ENCODE data around the gene GNL1. TPM values are rescaled to one million over a fixed set of nuclear protein-coding genes. Genes with fewer than 3 reads are reported as not detected.
A peak's percentile ranks its signal among the peaks of the same experiment; 100 is the strongest.

The GNL1 gene
- total and polyA plus RNA-seq, 9 of the 15 experiments (the other 6 are each of a cell fraction or from before 2014, with no cell fraction given): 0.73 to 112 (median 58.0) TPM

- intact Hi-C loops (cut with micrococcal nuclease): no loop called here
Measured at GRCh38 chr6:30510419-30511168, 45.7 kb downstream of the GNL1 start.

More at GRCh38 chr6:30510419-30511168, 45.7 kb downstream of the GNL1 start:
- H3K79me2 ChIP-seq (ENCODE audit: control insufficient read depth, insufficient read depth, low read length): no peaks in the 10 kb centered on the region
- no peak overlapping the region for H3K4me2 ChIP-seq (ENCODE audit: insufficient read depth, low read length)
- H3K9me1 ChIP-seq (ENCODE audit: control insufficient read depth, insufficient read depth, low read length): no peaks in the 10 kb centered on the region
- TF ChIP-seq ZNF121 (CRISPR knock-in tag; conservative IDR thresholded peaks at IDR 0.05) (peak; percentile 41; the same call in 1 of the 2 replicates), RBM25 (IDR thresholded peaks at IDR 0.05; ENCODE audit: low read depth, low read length, severe bottlenecking) (peak; percentile 23), SUPT5H (IDR thresholded peaks at IDR 0.05) (no peak)
- H3K27ac ChIP-seq (ENCODE audit: extremely low read depth, low read depth, low read length): no peak overlapping the region
- no peaks in the 10 kb centered on the region; a peak in 1 of 5 replicates for H3K27me3 ChIP-seq (ENCODE audit: control insufficient read depth in 2 of 2, insufficient read depth in 2 of 2, low read length in 2 of 2)
- H4K20me1 ChIP-seq (replicated peaks; ENCODE audit: control insufficient read depth, insufficient read depth, low read length): no peaks in the 10 kb centered on the region
- H3K9me3 ChIP-seq (replicated peaks; ENCODE audit: control insufficient read depth, insufficient read depth, low read depth, low read length): 0 out of 2 replicates have a peak, but pooled peaks cover 4% of the 10 kb centered on the region
- DNase-seq (ENCODE audit: extremely low read depth in 1 of 4, low spot score in 3 of 4) (no peak), ATAC-seq (no peak), FAIRE-seq (no peak)
- no peaks in the 10 kb centered on the region for H3K36me3 ChIP-seq (ENCODE audit: control insufficient read depth, insufficient read depth, low read length)
- POLR2A ChIA-PET: interaction anchor here (0.6 to 2.4 kb wide), 9 partner anchors 10 to 105 kb away, joined by 3 to 8 read pairs (median 4); no protein-coding TSS in a partner anchor
- in situ Hi-C loops (cut with MboI): no loop called here
- H3K4me3 ChIP-seq: no peak overlapping the region
- WGBS (ENCODE audit: insufficient coverage, low coverage, missing lambda C conversion rate): 79% methylated on average over 10 of the region's 10 CpGs
- no peak overlapping the region for H3K9ac ChIP-seq (ENCODE audit: insufficient read depth in 1 of 2, low read depth in 2 of 2, low read length in 2 of 2)
- no TSS peak for BruUV-seq (replicated peaks)
- CTCF ChIA-PET (ENCODE audit: low intra/inter-chr PET ratio): no interaction called here
- peaks cover 2 to 26% of the 10 kb centered on the region in 2 experiments; a peak in 4 of 5 replicates for H3K4me1 ChIP-seq (replicated peaks in 1 of 2; ENCODE audit: control insufficient read depth in 2 of 2, insufficient read depth in 2 of 2, low read length in 2 of 2)
- H2AFZ ChIP-seq (ENCODE audit: low read depth, low read length): peak overlapping the region; percentile 71

Data from K562 (cell line).